GM15510 (cell line): ENCODE results near the gene LRPAP1.

Source experiments
- POLR2A ChIP-seq: IDR thresholded peaks from 3 replicates; pipeline ENCODE4 v1.6.1; 2011; ENCODE audit warnings: borderline replicate concordance; ENCODE audit not compliant: insufficient read length; ENCODE audit errors: extremely low read depth

Gene LRPAP1

DNA sequence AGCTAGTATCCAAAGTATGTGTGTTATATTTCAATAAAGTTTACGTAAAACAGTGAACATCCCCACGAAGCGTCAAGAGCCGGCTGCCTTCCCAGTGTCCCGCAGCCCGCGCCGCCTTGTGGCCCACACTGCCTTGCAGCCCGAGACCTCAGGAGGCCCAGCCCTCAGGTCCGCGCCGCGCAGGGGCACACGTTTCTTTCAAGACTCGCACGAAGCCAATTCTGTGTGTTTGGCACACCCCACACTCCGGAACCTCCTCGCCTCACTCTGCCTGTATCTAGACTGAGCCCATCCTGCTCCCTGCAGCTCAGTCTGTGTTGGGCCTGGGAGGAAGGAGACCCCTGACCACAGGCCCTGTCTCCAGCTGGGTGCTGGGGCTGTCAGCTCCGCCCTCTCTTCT lies 5.8 kb downstream of the LRPAP1 start:
- no peak for TF ChIP-seq POLR2A

- no peak for TF ChIP-seq POLR2A
These were observed 6.4 kb downstream of the LRPAP1 start for GRCh38 chr4:3525532-3526430.

DNA sequence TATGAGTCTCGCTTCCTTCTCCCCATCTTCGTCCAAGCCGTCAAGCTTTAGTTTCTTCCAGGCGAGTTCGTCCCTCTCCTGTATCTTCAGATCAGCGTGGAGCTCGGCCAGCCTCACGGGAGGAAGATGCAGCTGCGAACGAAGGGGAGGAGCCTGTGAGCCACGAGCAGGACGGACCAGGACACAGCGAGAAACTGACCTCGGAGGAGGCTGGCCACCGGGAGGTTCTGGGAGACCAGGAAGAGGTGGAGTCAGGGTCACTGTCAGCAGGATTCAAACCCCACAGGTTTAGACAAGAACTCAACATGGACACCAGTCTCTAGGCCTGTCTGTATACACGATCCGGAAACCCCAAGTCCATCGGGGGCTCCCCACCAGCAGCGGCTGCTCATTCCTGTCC lies 7.3 kb downstream of the LRPAP1 start:
- no peak for TF ChIP-seq POLR2A

DNA sequence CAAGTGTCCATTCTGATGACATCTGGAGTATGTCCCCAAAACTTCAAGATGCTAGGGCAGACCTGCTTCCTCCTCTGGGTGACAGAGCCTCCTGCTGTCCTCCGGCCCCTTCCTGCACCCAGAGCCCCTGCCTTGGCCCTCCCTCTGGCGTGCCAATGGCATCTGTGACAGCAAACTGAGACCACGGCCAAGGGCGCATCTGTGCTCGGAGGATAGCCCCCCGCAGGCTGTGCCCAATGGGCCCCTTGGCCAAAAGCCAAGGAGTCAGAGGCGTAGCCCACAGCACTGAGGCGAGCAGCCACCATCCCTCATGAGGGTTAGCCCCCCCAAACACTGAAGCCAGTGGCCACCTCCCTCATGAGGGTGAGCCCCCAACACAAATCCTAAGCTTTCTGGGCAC lies 7.9 kb downstream of the LRPAP1 start:
- TF ChIP-seq POLR2A = no peak

GRCh38 chr4:3523628-3524221 lies 8.5 kb downstream of the LRPAP1 start:
- no peak for TF ChIP-seq POLR2A

GRCh38 chr4:3523146-3523627 lies 9.0 kb downstream of the LRPAP1 start:
- TF ChIP-seq POLR2A = no peak

- no peak for TF ChIP-seq POLR2A
These were observed 9.6 kb downstream of the LRPAP1 start for GRCh38 chr4:3522651-3523050.

DNA sequence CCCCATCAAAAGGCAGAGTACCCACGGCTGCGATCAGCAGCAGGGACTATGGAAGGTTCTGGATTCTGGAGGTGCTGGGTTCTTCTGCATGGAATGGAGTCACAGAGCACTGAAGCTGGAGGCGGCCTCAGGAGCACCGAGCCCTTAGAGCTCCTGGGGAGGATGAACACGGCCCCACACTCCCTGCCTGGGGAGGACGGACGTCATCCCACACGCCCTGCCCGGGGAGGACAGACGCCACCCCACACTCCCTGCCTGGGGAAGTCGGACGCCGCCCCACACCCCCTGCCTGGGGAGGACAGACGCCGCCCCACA lies 9.9 kb downstream of the LRPAP1 start:
- TF ChIP-seq POLR2A = no peak

DNA sequence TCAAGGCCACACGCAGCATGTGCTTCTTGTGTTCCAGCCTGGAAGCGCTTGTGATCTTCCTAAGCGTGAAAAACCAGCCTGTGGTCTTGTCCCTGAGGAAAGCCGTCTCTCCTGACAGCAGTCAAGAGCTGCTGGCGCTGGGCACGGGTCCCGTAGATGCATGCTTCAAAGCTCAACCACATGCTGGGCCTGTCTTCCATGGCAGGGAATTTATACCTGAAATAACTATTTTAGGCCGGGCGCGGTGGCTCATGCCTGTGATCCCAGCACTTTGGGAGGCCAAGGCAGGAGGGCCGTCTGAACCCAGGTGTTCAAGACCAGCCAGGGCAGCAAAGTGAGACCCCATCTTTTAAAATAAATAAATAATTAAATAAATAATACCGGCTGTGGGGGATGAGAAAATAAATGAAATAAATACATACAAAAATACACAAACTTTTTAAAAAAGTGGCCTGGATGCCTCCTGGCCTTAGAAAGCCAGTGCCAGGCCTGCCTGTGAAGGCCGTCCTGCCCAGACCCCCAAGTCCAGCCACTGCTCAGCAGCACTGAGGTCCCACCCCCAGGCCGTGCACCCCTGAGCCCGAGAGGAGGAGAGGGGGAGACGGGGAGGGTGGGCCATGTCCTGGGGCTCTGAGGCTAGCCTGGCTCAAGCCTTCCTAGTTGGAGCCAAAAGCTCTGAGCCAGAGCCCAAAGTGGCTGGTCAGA lies 10.4 kb downstream of the LRPAP1 start:
- TF ChIP-seq POLR2A = no peak

- TF ChIP-seq POLR2A = no peak
These were observed 11.2 kb downstream of the LRPAP1 start for GRCh38 chr4:3520796-3521600.

DNA sequence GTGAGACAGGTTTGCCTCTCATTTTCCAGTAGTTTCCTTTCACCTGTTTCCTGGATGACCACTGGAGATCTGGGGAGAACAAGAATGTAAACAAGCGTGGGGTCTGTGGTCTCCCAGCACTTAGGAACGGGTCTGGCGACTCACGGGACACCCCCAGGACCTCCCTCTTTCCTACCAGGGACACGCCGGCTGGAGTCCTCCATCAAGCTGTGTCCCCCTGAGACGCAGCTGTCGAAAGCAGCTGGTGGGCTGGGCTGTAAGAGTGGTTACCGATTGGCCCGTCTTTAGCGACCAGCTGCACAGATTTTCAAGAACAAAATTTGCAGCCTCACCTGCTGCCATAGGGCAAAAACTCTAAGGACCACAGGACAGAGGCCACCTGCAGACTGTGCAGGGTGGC lies 11.9 kb downstream of the LRPAP1 start:
- no peak for TF ChIP-seq POLR2A

DNA sequence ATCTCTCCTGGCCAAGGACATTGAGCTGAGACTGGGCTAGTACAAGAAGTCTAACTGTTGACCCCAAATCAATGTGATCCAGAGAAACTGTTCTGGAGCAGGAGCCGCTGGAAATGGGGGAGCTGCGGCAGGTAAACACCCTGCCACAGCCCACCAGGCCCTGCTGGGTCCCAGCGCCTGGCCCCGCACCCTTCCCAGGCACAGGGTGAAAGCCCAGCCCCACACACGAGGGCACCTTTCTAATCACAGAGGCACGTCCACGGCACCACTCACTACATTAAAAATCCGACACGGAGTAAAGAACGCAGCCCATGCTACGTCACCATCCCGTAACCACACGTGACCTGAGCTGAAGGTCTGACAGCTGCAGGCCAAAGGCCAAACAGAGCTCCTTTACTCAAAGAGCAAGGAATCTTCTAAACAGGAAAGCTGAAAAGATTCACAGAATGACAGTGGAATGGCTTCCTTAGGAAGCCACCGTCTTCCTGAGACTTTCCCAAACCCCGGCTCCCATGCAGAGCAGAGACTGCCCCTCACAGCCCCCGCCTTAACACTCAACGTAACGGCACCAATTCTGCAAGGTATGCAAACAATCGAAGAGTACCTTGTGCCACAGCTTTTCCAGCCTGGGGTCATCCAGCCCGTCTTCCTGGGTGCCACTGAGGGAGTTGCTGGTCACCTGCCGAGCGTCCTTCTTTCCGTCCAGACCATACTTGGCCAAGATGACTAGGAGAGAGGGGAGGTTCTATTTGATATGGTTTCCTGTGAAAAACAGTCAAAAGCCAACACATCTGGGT lies 12.6 kb downstream of the LRPAP1 start:
- no peak for TF ChIP-seq POLR2A

DNA sequence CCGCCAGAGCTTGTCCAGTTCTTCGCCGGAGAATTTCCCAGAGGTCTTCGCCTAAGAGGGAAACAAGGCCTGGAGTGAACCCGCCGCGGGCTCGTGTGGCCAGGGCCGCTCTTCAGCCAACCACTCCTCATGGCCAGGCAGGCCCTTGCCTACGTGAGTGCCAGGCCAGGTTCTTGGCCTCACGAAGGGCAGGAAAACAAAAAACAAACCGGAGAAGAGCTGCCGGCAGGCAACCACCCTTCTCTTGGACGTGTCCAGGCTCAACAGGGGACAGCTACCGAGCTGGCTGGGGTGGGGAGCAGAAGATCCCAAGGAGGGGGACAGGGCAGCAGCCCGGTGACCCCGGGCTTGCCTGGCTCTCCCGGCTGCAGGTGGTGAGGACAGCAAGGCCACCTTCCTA lies 13.3 kb downstream of the LRPAP1 start:
- TF ChIP-seq POLR2A = no peak

DNA sequence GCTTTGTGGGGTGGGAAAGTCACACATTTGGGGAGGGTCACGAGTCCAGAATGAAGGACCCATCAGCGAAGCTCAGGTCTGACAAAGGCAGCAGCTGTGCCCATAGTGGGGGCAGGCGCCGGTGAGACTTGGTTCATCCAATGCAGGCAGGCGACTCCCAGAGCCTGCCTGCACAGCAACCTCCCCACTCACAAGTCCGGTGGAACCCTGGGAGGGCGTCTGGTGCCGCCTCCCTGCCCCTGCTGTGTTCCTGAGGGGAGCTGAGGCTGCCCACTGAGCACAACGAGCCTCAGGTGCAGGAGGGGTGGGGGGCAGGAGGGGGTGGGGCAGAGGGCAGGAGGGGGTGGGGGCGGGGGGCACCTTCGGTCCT lies 13.7 kb downstream of the LRPAP1 start:
- TF ChIP-seq POLR2A = no peak
